HG02840 (cell line): Measurements from ENCODE around the gene GMPR2.

Source experiments
- ATAC-seq: cut with Tn5 transposase; IDR thresholded peaks from one replicate; pipeline ENCODE4 v1.9.1; 2021; ENCODE audit warnings: mild to moderate bottlenecking, moderate library complexity, moderate number of reproducible peaks; ENCODE audit not compliant: unreplicated experiment, low FRiP score

Gene GMPR2

GRCh38 chr14:24263848-24264247 lies 31.1 kb downstream of the GMPR2 start:
- no peak for ATAC-seq

- no peak for ATAC-seq
Measured at GRCh38 chr14:24264298-24264697, 31.6 kb downstream of the GMPR2 start.

DNA sequence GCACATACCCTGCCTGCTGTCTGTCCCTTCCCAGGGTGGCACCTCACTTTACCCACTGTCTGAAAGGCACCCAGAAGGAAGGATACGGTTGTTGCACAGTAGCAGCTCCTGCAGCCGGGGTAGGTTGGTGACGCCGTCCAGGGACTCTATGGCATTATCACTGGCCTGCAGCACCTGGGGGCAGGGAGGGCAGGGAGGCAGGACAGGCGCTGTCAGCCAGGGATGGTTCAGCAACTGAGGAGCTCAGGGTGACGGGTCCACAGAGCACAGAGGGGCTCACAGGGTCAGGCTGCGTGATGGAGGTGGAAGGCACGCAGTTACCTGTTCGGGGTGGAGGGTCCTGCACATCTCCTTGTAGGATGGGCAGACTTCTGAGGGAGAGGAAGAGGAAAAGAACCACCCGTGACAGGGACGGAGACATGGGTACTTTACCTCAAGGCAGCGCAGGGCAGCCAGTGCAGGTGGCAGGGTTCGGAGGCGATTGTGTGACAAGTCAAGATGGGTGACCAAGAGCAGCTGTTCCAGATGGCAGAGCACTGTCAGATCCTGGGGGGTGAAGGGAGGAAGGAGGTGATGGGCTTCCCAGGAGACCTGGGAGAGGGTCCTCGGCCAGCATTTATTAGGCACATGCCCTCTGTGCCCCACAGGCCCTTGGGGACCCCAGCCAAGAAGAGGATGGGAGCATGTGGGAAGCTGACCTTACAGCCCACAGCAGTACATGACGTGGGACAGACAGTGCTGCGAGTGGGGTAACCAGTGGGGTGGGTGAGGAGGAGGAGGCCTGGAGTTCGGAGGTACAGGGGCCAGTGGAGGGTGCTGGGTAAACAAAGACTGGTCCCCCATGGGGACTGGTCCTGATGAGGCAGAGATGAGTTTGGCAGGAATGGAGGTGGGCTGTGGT lies 33.9 kb downstream of the GMPR2 start:
- no peak for ATAC-seq

GRCh38 chr14:24267516-24267915 lies 34.8 kb downstream of the GMPR2 start:
- ATAC-seq = no peak

DNA sequence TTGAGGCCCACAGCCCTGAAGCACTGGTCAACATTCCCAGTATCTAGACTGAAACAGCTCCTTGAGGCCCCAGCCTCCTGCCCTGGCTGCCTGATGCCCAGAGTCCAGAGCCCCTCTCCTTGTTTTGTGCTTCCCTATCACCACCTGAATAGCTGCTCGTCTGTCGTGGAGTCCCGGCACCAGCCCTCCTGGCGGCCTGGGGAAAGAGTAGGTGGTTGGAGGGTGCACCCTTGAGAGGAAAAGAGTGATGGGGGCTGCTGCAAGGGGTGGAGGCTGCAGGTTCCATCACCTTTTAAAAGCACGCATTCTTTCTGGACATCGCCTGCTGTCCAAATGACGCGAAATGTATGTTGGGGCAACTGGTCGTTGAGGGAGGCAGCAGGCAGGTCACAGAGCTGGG lies 35.5 kb downstream of the GMPR2 start:
- ATAC-seq = no peak

DNA sequence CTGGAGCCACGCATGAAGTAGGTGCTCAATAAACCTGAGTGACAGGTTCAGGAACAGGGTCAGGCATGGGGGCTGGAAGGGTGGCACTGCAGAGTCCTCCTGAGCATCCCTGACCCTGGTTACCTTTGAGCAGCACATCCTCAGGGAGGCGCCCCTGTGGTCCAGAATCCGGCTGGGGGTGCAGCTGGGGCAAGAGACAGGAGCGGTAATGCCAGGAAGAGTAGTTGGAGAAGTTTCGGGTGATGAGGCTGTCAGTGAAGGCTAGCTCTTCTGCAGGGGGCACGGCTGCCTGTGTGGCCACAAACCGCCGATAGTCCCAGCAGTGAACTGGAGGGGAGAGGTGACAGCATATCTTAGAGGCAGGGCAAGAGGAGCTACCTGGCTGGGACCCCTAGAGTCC lies 36.6 kb downstream of the GMPR2 start:
- no peak for ATAC-seq

GRCh38 chr14:24269910-24270536 lies 37.3 kb downstream of the GMPR2 start:
- no peak for ATAC-seq

- ATAC-seq = no peak
Measured at GRCh38 chr14:24270537-24271133, 37.9 kb downstream of the GMPR2 start.

GRCh38 chr14:24271134-24271833 lies 38.6 kb downstream of the GMPR2 start, which contains the start of gene RABGGTA:
Gene RABGGTA (minus strand): TSS chr14:24271597. CDS start chr14:24271115, 482 bp downstream.
- peak; percentile 86 for ATAC-seq

DNA sequence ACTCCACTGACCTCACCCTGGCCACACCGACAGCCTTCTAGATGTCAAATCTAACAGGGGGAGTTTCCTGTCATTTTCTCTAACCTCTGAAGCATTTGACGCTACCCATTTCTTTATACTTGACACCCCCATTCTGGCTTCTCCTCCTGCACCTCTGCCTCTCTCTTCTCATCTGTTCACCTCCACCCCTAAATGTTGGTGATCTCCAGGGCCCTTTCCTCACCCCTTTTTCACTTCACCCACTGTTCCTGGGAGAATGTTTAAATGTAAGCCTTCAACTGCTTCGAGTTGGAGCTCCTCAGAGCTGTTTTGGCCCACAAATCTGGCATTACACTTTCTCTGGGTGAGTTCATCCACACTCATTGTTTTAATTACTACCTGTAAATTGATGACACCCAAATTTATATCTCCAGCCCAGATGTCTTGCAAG lies 39.1 kb downstream of the GMPR2 start:
- no peak for ATAC-seq

DNA sequence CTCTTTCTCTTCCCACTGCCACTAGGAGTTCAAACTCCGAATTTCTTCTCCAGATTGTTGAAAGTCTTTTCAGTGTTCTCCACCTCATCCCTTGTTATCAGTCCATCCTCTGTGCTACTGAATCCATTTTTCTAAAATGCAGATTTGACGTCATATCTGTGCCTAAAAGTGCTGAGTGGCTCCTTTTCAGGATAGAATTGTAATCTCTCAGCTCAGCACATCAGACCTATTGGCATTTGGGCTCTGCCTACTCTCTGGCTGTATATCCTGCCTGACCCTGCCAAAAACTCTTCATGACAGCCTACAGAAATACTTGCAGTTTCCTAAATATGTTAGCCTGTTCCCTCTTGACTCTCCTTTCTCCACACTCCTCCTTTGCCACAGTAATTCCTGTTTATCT lies 39.7 kb downstream of the GMPR2 start:
- no peak for ATAC-seq

GRCh38 chr14:24273422-24273998 lies 40.8 kb downstream of the GMPR2 start:
- no peak for ATAC-seq

GRCh38 chr14:24274101-24274543 lies 41.4 kb downstream of the GMPR2 start:
- peak; percentile 35 for ATAC-seq

DNA sequence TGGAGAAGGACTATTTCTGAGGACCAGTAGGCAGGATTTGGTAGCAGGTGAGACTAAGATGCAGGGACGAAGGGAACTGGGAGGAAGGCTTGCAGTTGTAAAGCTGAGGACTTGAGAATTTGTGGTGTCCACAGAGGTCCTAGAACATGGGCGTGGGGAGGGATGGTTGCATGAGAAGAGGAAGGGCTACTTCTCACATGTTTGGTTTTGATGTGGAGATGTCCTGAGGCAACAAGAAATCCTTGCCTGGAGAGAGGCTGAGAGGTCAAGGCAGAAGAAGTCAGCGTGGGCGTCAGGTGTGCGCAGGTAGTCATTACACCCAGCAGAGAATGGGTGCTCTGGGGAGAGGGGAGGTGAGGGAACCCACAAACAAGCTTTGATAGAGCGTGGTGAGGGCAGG lies 44.3 kb downstream of the GMPR2 start:
- ATAC-seq = no peak

GRCh38 chr14:24277606-24278321 lies 45.0 kb downstream of the GMPR2 start:
- no peak for ATAC-seq

- no peak for ATAC-seq
Measured at GRCh38 chr14:24278424-24278823, 45.7 kb downstream of the GMPR2 start.

GRCh38 chr14:24279301-24280186 lies 46.8 kb downstream of the GMPR2 start:
- ATAC-seq = no peak

DNA sequence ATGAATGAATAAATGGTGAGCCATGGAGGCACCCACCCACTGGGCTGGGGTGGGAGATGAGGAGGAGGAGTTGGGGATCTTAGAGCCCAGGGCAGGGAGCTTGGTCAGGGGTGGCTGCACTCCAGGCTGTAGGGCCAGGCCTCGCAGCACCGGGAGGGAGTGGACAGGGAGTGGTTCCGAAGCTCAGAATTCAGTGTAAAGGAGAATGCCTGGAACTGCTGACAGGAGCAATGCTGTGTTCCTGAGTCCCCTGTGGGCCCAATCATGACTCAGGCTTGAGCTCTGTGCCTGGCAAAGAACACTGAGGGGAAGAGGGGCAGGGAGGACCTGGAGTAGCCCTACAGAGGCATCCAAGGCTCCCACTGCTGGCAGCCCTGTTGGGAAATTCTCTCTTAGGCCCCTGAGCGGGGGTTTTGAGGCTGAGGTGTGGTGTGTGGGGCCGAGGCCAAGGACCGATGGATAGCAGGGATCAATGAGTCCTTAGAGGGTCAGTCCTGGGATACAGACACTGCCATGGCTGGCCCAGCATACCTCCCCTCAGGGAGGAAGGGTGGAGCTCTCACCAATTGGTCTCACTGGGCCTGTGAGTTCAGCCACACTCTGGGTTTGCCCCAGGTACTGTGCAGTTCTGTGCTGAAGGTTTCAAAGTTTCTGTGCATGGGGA lies 48.2 kb downstream of the GMPR2 start:
- ATAC-seq = no peak
